ENCODE measurements around the gene TRPC4. TPM values are rescaled to one million over a fixed set of nuclear protein-coding genes. Genes with fewer than 3 reads are reported as not detected.

Gene TRPC4
- total and polyA plus RNA-seq, 12 donors, result 0.26 to 3.9 (median 1.0) TPM; not detected in 1

DNA sequence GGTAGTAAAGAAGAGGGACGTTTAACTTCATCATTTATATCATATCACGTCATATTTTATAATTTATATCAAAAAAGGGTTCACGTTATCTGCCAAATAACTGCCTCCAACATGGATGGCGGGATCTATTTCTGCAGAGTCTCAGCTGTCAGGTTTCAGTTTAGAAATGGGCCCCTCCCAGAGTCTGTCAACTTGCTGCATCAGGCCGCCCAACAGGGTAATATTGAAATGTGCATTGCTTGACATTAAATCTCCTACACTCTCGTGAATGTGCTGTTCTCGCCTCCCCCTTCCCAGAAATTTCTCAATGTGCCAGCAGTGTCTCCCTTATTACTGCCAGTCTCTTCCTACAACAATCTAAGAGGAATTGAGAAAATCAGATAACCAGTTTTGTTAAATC is 96.9 kb downstream of the TRPC4 start:
- Histone ChIP-seq H3K4me1 (no peaks in the 10 kb centered on the region), H3K4me3 (no peak overlapping the region), H3K27me3 (no peaks in the 10 kb centered on the region), H3K36me3 (no peaks in the 10 kb centered on the region), H3K9me3 (no peaks in the 10 kb centered on the region), H3K27ac (no peak overlapping the region)
- WGBS, 2 donors, result 82 to 87% methylated on average over 7 of the region's 7 CpGs
- TF ChIP-seq, protein P1, sequence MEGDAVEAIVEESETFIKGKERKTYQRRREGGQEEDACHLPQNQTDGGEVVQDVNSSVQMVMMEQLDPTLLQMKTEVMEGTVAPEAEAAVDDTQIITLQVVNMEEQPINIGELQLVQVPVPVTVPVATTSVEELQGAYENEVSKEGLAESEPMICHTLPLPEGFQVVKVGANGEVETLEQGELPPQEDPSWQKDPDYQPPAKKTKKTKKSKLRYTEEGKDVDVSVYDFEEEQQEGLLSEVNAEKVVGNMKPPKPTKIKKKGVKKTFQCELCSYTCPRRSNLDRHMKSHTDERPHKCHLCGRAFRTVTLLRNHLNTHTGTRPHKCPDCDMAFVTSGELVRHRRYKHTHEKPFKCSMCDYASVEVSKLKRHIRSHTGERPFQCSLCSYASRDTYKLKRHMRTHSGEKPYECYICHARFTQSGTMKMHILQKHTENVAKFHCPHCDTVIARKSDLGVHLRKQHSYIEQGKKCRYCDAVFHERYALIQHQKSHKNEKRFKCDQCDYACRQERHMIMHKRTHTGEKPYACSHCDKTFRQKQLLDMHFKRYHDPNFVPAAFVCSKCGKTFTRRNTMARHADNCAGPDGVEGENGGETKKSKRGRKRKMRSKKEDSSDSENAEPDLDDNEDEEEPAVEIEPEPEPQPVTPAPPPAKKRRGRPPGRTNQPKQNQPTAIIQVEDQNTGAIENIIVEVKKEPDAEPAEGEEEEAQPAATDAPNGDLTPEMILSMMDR (IDR thresholded peaks at IDR 0.05), result no peak
- DNase-seq, result no peak
- ATAC-seq, result no peak
- intact Hi-C loops (cut with DNase I), result no loop called here

DNA sequence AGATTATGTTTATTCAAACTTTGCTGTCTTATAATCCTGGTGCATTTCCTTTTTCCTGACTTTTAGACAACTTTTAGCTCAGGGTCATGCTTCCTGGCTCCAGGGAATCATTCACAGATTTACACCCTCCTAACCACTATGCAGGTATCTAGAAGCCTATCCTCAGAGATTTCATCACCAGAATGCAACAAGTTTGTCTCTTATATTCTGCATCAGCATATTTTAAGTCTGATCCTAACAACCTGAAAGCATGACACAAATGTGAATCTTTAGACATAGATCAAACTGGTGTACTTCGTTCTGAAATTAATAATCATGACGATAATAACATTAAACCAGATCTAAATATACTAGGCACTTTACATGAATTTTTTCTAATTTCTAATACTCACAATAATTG is 100.0 kb downstream of the TRPC4 start:
- TF ChIP-seq, protein P1 (IDR thresholded peaks at IDR 0.05), result no peak
- DNase-seq (no peak), ATAC-seq (no peak)
- Histone ChIP-seq H3K4me1 (no peaks in the 10 kb centered on the region), H3K36me3 (no peaks in the 10 kb centered on the region), H3K9me3 (no peaks in the 10 kb centered on the region), H3K27ac (no peak overlapping the region), H3K27me3 (no peaks in the 10 kb centered on the region), H3K4me3 (no peak overlapping the region)
- intact Hi-C loops (cut with DNase I), result no loop called here
- 93 to 96% methylated on average over 2 of the region's 2 CpGs for WGBS, 2 donors

- H3K36me3 ChIP-seq, result no peaks in the 10 kb centered on the region
- H3K4me3 ChIP-seq, result no peak overlapping the region
- intact Hi-C loops (cut with DNase I), result no loop called here
- H3K4me1 ChIP-seq, result no peaks in the 10 kb centered on the region
- H3K27me3 ChIP-seq, result no peaks in the 10 kb centered on the region
- ATAC-seq (no peak), DNase-seq (no peak)
- H3K27ac ChIP-seq, result no peak overlapping the region
- TF ChIP-seq, protein P1 (IDR thresholded peaks at IDR 0.05), result peak in 6 of 9 donors; percentile 7 to 42 (median 22)
- 68 to 71% methylated on average over 2 of the region's 2 CpGs for WGBS, 2 donors
- H3K9me3 ChIP-seq, result no peaks in the 10 kb centered on the region
These were observed 100.5 kb downstream of the TRPC4 start for GRCh38 chr13:37769078-37769477.

DNA sequence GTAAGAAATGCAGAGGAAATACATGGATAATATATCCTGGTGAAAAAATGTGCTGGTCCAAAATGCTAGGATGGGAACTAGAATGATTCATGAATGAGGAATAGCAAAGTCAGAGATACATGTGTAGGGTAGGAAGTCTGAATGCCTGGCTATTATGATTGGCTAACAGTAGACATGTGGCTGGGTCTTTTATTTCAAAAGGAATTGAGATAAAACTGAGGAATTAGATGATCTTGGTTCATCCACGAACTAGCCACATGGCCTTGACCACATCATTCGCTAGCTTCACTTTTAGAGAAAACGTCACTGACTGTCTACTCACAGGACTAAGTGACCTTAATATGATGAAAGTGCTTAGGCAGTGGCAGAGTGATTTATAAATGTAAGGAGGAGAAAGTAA is 103.1 kb downstream of the TRPC4 start:
- ATAC-seq, result no peak
- WGBS, 2 donors, result 79 to 91% methylated on average over 3 of the region's 3 CpGs

More for the DNA sequence above, 103.1 kb downstream of the TRPC4 start:
- no peak for DNase-seq
- no peaks in the 10 kb centered on the region for H3K4me1 ChIP-seq
- intact Hi-C loops (cut with DNase I), result no loop called here
- H3K36me3 ChIP-seq, result no peaks in the 10 kb centered on the region
- TF ChIP-seq, protein P1 (IDR thresholded peaks at IDR 0.05), result no peak
- no peak overlapping the region for H3K4me3 ChIP-seq
- no peak overlapping the region for H3K27ac ChIP-seq
- no peaks in the 10 kb centered on the region for H3K9me3 ChIP-seq
- no peaks in the 10 kb centered on the region for H3K27me3 ChIP-seq
